ENCODE data around the gene PMM2. TPM values are rescaled to one million over a fixed set of nuclear protein-coding genes. Genes with fewer than 3 reads are reported as not detected.

PMM2 gene
- 92.3 to 111 TPM (median 95.3 TPM) in 5 replicates for total RNA-seq (2022; extraction: Qiagen RNA extraction)

GRCh38 chr16:8797364-8798173, at the start of gene PMM2, which contains the start of gene TMEM186:
Gene PMM2 (plus strand): TSS chr16:8797839. CDS start chr16:8797883, 44 bp downstream.
Gene TMEM186 (minus strand): TSS chr16:8797639. CDS start chr16:8797614, 25 bp downstream.

DNA sequence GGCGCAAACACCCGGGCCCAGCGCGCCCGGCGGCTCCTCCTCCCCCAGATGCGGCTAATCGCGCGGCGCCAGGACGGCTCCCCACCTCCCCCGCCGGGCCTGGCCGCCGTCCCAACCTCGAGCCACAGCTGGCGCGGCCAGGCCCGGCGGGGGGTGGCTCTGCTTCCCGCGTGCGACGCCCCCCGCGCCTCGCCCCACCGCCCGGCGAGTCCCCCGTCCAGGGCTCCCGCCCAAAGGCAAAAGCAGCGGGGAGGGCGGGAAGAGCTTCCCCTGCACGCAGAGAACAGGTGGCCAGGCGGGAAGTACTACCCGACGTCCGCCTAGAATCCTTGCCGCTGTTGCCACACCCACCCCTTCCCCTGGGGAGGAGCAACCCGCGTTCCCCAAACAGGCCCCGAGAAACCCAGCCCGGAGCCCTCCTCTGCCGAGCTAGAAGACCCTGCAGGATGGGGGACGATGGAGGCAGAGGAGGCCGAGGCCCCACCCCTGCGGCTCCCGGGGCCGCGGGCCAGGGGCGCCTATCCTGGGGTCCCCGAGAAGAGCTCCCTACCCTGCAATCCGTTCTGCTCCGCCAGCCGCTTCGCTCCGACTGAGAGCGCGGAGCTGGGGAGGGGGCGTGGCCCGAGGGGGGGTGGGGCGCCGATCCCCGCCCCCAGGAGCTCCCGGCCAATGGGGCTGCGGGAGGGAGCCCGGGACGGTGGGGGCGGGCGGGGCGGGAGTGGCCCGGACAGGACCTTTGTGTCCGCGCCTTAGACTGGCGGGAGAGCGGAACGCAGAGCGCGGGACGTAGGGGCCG, 71.0 kb downstream of the PMM2 start, which contains the start of gene CARHSP1:
Gene CARHSP1 (minus strand): TSS at position 591 of the 796 bp plus-strand sequence. CDS start 9,678 bp downstream, outside the sequence.

DNA sequence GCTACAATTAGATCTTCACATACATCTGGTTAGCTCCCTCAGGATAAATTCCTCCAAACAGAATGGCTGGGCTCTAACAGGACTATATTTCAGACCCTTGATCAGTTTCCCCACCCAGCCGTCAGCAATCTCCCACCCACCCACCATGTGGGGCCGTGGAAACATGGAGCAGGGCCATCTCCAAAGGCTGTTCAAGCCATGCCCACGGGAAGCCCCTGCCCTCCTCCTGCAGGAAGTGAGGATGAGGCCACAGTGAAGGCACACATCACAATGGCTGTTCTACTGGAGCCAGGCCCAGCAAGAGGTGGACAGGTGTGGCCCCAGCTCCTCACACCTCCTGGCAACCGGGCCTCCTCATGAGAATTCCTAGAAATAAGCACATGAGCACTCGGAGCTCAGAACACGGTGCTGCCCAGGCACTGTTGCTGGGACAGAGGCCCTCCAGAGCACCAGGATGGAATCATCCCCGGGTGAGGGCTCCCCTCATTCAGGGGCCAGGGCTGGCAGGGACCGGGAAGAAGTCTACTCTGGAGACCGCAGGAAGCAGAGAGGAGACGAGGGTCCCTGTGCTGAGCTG, 84.5 kb downstream of the PMM2 start, which contains the start of gene LITAFD:
Gene LITAFD (plus strand): TSS at position 311 of the 577 bp plus-strand sequence. CDS start 2,005 bp downstream, outside the sequence.

Other genes starting within 250 kb of the PMM2 start
- not detected in 5 replicates for gene TMEM114, start 207.3 kb upstream of the PMM2 start, total RNA-seq (2022; extraction: Qiagen RNA extraction)
- 21.1 to 25.1 TPM (median 22.2 TPM) in 5 replicates for gene METTL22, start 176.1 kb upstream of the PMM2 start, total RNA-seq (2022; extraction: Qiagen RNA extraction)
- 0.18 to 0.33 TPM (median 0.29 TPM) in 5 replicates for gene ABAT, start 123.2 kb upstream of the PMM2 start, total RNA-seq (2022; extraction: Qiagen RNA extraction)
- gene TMEM186, start 200 bp upstream of the PMM2 start, total RNA-seq (2022; extraction: Qiagen RNA extraction) = 12.0 to 13.3 TPM (median 12.9 TPM) in 5 replicates
- 141 to 166 TPM (median 153 TPM) in 5 replicates for gene CARHSP1, start 71.2 kb downstream of the PMM2 start, total RNA-seq (2022; extraction: Qiagen RNA extraction)
- gene LITAFD, start 84.5 kb downstream of the PMM2 start, total RNA-seq (2022; extraction: Qiagen RNA extraction) = not detected in 5 replicates
- 70.4 to 87.1 TPM (median 79.7 TPM) in 5 replicates for gene USP7, start 166.1 kb downstream of the PMM2 start, total RNA-seq (2022; extraction: Qiagen RNA extraction)

All from A549 treated with dexamethasone at 1 μM for 4 hours (cell line).